Suppressor macrophage (primary cell): ENCODE data around the gene KRTAP19-8.

Experiments
- DNase-seq, 4 experiments: peaks; one replicate each; pipeline ENCODE4 v3.0.0-alpha.2; 2020 to 2022
- total RNA-seq, 17 experiments: gene quantifications; one replicate each; lab custom pipeline; 2026; ENCODE audit warnings: mixed read lengths in 6 of 17, inconsistent platforms in 3 of 17; lab: John Stamatoyannopoulos, UW

Gene KRTAP19-8
- 0 to 0.55 (median 0) reads per million in 17 experiments for total RNA-seq

DNA sequence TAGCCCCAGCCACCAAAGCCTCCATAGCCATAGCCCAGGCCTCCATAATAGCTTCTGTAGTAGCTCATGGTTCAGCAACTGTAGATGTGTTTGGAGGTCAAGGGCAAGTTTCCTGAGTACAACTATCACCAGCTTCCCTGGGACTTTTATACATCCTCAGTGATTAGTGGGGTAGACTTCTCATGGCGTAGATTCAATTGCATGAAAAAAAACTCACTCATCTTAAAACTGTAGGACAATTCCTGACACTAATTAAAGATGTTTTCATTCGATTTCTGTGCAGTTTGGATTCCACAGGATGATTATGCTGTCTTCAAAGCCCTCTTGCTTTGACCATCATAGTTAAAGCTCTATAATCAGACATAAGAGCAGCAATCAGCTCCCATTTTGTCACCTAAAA lies at the start of gene KRTAP19-8:
Gene KRTAP19-8 (minus strand): TSS at position 101 of the 400 bp plus-strand sequence. CDS start 33 bp downstream, at position 68.
- no peak for DNase-seq

DNA sequence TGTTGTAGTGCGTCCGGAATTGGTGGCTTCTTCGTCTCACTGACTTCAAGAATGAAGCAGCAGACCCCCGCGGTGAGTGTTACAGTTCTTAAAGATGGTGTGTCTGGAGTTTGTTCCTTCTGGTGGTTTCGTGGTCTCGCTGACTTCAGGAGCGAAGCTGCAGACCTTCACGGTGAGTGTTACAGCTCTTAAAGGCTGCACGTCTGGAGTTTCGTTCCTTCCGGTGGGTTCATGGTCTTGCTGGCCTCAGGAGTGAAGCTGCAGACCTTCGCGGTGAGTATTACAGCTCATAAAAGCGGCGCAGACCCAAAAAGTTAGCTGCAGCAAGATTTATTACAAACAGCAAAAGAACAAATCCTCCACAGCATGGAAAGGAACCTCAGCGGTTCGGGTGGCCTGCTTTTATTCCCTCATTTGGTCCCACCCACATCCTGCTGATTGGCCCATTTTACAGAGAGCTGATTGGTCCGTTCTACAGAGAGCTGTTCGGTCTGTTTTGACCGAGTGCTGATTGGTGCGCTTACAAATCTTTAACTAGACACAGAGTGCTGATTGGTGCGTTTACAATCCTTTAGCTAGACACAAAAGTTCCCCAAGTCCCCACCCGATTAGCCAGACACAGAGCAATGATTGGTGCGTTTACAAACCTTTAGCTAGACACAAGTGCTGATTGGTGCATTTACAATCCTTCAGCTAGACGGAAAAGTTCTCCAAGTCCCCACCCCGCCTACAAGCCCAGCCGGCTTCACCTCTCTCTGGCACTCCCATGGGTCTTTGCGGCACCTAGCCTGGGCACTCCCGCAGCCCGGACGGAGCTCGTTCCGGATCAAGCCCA lies 49.6 kb upstream of the KRTAP19-8 start:
- DNase-seq, result no peak

DNA sequence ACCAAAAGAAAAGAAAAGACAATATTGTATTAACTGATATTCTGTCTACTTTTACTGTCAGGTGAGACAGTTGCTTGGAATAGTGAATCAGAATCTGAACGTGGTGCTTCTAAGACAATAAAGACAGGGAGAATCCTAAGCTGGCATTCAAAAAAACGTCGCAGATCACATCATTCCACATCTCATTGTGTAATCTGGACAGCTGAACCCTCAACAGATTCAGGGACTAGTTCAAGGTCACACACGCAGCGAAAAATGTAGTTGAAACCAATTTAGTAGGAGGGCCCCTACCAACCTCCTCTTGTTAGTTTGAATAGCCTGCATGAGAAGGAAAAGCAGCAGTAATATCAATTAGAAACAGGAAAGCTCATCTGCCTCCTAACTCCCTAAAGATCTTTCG lies 46.4 kb upstream of the KRTAP19-8 start:
- no peak for DNase-seq

GRCh38 chr21:31078796-31079195 lies 40.5 kb upstream of the KRTAP19-8 start:
- no peak for DNase-seq

- no peak for DNase-seq
Measured at GRCh38 chr21:31078216-31078615, 39.9 kb upstream of the KRTAP19-8 start.

DNA sequence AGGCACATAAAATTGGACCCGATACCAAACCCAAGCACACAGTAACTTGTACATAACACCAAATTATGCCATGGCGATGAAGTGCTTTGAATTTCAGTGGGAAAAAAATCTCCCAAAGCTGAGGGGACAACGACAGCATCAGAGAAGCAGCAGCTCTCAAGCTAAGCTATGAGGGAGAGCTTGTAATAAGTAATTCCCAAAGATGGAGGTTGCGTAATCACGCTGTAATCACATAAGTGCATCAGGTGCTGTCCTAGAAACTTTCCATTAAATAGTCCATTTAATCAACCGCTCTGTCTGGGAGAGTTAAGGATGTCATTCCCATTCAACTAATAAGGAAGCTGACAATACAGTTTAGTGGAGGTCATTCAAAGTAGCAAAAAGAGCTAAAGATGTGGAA lies 37.6 kb upstream of the KRTAP19-8 start:
- DNase-seq, result no peak

DNA sequence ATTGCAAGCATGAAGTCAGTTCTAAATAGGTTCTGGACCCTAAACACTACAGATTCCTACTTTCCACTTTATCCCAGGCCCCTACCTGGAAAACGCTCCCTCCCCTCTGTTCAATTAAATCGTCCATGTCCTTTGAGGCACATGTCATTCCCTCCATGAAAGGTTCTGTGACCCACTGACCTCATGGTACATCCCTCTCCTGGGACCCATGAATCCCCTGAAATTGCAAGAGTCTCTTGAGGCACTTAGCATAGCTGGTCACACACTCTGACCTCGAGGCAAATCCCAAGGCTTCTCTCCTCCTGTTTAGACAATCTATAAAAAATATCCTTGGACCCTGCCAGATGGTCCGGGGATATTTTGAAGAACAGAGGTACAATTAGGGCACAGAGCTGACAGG lies 34.3 kb upstream of the KRTAP19-8 start:
- DNase-seq, result no peak

- no peak for DNase-seq
Measured at GRCh38 chr21:31064803-31065202, 26.5 kb upstream of the KRTAP19-8 start.

- no peak for DNase-seq
Measured at GRCh38 chr21:31052489-31053142, 14.3 kb upstream of the KRTAP19-8 start.

DNA sequence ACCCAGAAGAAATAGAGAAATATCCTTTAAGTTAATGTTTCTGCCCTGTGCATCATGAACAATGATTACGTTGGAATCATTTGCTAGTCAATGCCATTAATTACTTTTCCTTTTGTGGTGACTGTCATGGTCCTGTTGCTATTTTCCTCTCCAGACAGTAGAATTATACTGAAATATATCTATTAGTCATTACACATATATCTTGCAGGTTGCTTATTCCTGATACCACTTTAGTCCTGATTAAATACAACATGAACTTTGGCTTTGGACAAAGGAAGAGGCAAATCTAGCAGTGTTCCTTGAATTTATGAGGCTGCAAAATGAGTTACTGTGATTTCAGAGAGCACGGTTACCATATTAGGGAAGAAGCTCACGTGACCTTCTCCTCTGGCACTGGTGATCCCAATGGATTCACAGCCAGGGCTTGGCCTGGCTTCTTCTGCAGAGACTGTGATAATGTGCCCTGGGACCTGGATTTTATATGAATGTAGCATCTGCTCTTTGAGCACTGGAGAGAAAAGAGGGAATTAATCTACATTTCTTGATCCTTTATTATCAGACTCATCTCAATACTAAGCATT lies 12.4 kb upstream of the KRTAP19-8 start:
- no peak for DNase-seq

- no peak for DNase-seq
Measured at GRCh38 chr21:31045841-31046240, 7.6 kb upstream of the KRTAP19-8 start.

DNA sequence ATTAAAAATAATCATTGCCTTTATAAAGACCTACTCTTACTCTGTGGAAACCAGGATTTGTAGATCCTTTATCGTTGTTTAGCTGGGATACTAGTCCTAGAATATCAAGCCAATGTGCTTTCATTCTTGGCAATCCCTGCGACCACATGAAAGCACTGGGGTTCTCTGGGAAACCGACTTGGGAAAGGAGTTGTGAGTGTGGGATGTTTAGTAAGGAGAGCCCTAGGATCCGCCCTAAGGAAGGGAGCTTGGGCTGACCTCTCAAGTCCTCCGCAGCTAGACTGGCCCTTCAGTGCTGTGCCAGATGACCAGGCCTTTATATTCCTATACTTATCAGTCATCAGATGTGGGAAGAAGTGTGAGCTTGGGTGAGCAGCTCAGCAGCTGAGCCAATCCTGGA lies 5.2 kb upstream of the KRTAP19-8 start:
- no peak for DNase-seq

DNA sequence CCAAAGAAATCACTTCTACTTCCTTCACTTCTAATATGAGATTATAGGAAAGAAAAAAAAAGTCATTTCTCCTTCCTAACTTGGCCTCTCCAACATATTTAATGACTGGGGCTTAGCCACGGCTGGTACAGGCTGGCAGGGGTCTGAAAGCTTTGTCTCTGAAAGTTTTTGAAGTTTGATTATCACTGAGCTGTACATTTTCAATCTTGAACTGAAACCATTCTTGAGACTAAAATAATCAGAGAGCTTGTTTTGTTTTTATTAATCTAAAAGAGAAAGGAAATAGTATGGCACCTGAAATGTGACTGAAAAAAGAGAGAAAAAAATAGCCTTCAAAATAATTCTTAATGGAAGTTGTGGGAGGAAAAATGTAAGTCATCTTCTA lies 3.8 kb upstream of the KRTAP19-8 start:
- no peak for DNase-seq

DNA sequence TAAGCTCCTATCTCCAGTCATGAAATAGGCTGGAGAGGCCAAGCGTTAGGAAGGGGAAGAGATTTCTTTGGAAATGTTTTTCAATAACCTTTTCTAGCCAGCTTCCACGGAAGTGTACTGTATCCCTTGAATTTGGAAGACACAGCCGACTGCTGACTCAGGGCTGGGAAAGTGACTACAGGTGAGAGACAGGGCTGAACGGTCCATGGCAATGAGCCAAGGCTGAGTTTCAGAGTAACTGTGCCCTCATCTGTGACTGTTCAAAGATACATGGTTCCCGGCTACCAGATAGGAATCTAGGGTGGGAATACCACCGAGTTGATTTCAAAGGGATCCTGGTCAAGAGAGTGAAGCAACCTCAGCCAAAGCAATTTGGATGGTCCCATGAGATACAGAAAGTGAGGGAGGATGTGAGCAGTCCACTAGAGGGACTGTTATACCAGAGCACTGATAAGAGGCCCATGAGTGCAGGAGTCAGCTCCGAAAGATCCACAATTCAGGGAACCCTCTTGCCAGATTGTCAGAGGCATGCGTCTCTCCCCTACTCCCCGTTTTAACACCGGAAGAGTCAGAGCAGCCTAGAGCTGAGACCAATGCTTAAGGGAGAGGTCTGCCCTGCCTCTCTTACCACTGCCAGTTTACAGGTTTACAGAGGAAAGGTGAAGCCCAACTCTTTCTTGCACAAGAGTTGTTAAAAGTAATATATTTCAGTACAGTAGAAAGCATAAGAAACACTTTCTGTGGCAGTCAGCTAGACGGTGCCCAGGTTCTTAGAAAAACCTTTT lies 3.2 kb upstream of the KRTAP19-8 start:
- DNase-seq, result no peak

- no peak for DNase-seq
Measured at GRCh38 chr21:31034378-31034777, 3.9 kb downstream of the KRTAP19-8 start.

GRCh38 chr21:31030367-31031106 lies 7.7 kb downstream of the KRTAP19-8 start:
- DNase-seq, result no peak

GRCh38 chr21:31023680-31024079 lies 14.6 kb downstream of the KRTAP19-8 start:
- no peak for DNase-seq

DNA sequence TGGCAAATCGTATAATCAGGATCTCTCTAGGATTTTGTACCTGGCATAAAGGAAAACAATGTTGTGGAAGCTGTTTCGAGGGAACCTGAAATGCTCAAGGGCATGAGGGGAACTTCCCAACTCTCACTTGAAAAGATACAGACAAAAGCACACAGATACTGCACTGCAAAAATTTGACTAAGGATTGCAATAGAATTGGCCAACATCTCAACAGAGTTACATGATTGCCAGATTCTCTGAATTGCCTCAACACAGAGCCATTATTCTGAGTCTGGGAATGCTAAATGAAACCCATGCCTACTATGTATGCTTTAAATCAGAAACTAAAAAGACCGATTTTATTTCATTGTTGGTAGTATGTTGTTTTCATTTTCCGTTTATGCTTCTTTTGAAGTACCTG lies 16.0 kb downstream of the KRTAP19-8 start:
- no peak for DNase-seq

DNA sequence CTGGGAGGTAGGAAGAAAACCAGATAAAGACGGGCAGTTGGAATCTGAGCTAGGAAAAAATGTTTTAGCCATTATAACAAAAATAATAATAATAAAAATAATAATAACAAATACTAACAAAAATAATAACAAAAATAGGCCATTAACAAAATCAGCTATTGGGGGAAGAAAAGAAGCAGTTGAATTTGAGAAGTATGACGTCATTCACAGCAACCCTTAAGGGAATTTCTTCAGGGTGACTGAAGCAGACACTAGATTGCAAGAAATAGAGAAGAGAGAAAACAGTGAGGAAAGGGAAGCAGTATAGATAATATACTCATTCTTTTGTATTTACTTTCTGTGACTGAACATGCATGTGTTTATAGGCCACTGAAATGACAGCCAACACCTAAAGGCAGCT lies 20.0 kb downstream of the KRTAP19-8 start:
- DNase-seq, result no peak

- no peak for DNase-seq
Measured at GRCh38 chr21:31014891-31015290, 23.4 kb downstream of the KRTAP19-8 start.

DNA sequence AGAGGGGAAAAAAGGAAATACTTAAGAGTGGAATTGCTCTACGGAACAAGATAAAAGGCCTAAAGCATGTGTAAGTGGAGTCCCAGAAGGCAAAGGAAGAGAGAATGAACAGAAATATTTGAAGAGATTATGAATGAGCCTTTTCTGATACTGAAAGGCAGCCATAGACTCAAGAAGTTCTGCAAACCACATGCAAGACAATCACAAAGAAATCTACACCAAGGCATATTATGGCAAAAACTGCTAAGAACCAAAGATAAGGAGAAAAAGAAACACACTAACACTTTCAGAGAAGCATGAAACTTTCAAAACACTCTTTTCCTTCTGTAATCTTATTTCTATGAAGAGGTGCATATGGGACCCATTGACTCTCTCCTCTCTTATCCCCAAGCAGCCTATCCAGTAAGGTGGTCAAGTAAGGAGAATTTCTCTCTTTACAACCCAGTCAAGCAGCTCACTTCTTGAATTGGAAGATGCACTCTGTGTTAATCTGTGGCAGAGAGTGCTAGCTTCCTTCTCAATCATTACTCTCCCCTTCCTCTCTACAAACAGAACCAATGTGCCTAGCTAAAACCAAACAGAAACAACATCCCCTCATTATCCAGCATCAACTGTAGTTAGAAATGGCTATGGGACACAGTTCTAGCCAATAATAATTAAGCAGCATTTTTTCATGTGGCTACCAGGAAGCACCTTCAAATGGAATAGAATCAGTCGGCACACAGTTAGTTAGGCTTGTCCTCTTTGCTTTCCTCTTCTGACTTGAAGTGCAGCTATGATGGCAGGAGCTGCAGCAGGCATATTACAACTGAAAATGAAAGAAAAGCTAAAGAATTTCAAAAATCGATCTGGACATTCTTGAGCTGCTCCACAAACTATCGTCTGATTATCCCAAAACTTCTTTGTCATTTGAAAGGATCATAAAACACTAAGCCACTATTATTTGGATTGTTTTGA lies 25.9 kb downstream of the KRTAP19-8 start:
- DNase-seq, result no peak
